Measurements from ENCODE around the gene FLNB.

- TF ChIP-seq POLR2A (IDR thresholded peaks at IDR 0.05), result no peak
- TF ChIP-seq, protein P1, sequence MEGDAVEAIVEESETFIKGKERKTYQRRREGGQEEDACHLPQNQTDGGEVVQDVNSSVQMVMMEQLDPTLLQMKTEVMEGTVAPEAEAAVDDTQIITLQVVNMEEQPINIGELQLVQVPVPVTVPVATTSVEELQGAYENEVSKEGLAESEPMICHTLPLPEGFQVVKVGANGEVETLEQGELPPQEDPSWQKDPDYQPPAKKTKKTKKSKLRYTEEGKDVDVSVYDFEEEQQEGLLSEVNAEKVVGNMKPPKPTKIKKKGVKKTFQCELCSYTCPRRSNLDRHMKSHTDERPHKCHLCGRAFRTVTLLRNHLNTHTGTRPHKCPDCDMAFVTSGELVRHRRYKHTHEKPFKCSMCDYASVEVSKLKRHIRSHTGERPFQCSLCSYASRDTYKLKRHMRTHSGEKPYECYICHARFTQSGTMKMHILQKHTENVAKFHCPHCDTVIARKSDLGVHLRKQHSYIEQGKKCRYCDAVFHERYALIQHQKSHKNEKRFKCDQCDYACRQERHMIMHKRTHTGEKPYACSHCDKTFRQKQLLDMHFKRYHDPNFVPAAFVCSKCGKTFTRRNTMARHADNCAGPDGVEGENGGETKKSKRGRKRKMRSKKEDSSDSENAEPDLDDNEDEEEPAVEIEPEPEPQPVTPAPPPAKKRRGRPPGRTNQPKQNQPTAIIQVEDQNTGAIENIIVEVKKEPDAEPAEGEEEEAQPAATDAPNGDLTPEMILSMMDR (IDR thresholded peaks at IDR 0.05), result no peak
- TF ChIP-seq EP300 (IDR thresholded peaks at IDR 0.05), result no peak
These were observed 168.7 kb downstream of the FLNB start for GRCh38 chr3:58176827-58177489.
